8988T (cell line): Measurements from ENCODE around the gene SND1.

Experiments used
- DNase-seq: peaks from one replicate; pipeline ENCODE4 v3.0.0; 2011

SND1 gene

GRCh38 chr7:128033246-128033645 is 381.3 kb downstream of the SND1 start:
- no peak for DNase-seq

- no peak for DNase-seq
These were observed 382.8 kb downstream of the SND1 start for GRCh38 chr7:128034825-128035224.

- no peak for DNase-seq
These were observed 383.7 kb downstream of the SND1 start for GRCh38 chr7:128035712-128036111.

GRCh38 chr7:128036226-128036940 is 384.4 kb downstream of the SND1 start:
- no peak for DNase-seq

- DNase-seq: no peak
These were observed 385.1 kb downstream of the SND1 start for GRCh38 chr7:128037081-128037480.

- no peak for DNase-seq
These were observed 386.1 kb downstream of the SND1 start for GRCh38 chr7:128037880-128038619.

GRCh38 chr7:128039544-128039953 is 387.6 kb downstream of the SND1 start:
- no peak for DNase-seq

GRCh38 chr7:128040205-128040604 is 388.2 kb downstream of the SND1 start:
- no peak for DNase-seq

- DNase-seq: no peak
These were observed 389.2 kb downstream of the SND1 start for GRCh38 chr7:128041203-128041602.

- no peak for DNase-seq
These were observed 390.0 kb downstream of the SND1 start for GRCh38 chr7:128042012-128042411.

- no peak for DNase-seq
These were observed 392.1 kb downstream of the SND1 start for GRCh38 chr7:128044064-128044463.

- DNase-seq: no peak
These were observed 393.2 kb downstream of the SND1 start for GRCh38 chr7:128045158-128045557.

GRCh38 chr7:128045766-128046165 is 393.8 kb downstream of the SND1 start:
- DNase-seq: no peak

GRCh38 chr7:128052404-128052803 is 400.4 kb downstream of the SND1 start:
- no peak for DNase-seq

- DNase-seq: no peak
These were observed 401.0 kb downstream of the SND1 start for GRCh38 chr7:128053023-128053422.

GRCh38 chr7:128053991-128054390 is 402.0 kb downstream of the SND1 start:
- DNase-seq: no peak

GRCh38 chr7:128054511-128054910 is 402.5 kb downstream of the SND1 start:
- no peak for DNase-seq

GRCh38 chr7:128055637-128056036 is 403.6 kb downstream of the SND1 start:
- DNase-seq: no peak

GRCh38 chr7:128056901-128057300 is 404.9 kb downstream of the SND1 start:
- DNase-seq: no peak

- DNase-seq: no peak
These were observed 405.9 kb downstream of the SND1 start for GRCh38 chr7:128057909-128058308.

GRCh38 chr7:128059143-128059988 is 407.4 kb downstream of the SND1 start:
- no peak for DNase-seq

GRCh38 chr7:128060018-128060417 is 408.0 kb downstream of the SND1 start:
- no peak for DNase-seq

GRCh38 chr7:128063088-128063487 is 411.1 kb downstream of the SND1 start:
- DNase-seq: no peak

- DNase-seq: no peak
These were observed 413.9 kb downstream of the SND1 start for GRCh38 chr7:128065872-128066271.
